ENCODE measurements around the gene PGAP6. TPM values are rescaled to one million over a fixed set of nuclear protein-coding genes. Genes with fewer than 3 reads are reported as not detected.

PGAP6 gene
- polyA plus RNA-seq, 1 of the 3 experiments (the other 2 are of a cell fraction), result 133 TPM

GRCh38 chr16:401468-402348 lies 19.9 kb upstream of the PGAP6 start, which contains the start of gene DECR2 (continued):
- peak; percentile 87 for TF ChIP-seq POLR2AphosphoS5 (IDR thresholded peaks at IDR 0.05; ENCODE audit: low read depth, low read length)
- TF ChIP-seq NFIC (IDR thresholded peaks at IDR 0.05; ENCODE audit: borderline replicate concordance), result no peak
- no peak for TF ChIP-seq FOXJ3 (CRISPR knock-in tag; IDR thresholded peaks at IDR 0.05)
- no peak; the same call in 1 of the 2 replicates for TF ChIP-seq REST (IDR thresholded peaks at IDR 0.05; ENCODE audit: low read depth, low read length)
- 0 out of 2 replicates have a peak, but pooled peaks have one; percentile 8 for TF ChIP-seq TEAD4 (IDR thresholded peaks at IDR 0.05; ENCODE audit: borderline replicate concordance, insufficient read depth)
- TF ChIP-seq USF1 (IDR thresholded peaks at IDR 0.05; ENCODE audit: borderline replicate concordance, low read depth), result peak; percentile 56; the same call in 1 of the 2 replicates
- TF ChIP-seq RXRA (IDR thresholded peaks at IDR 0.05; ENCODE audit: borderline replicate concordance, low read depth), result no peak
- no peak for TF ChIP-seq TCF12 (IDR thresholded peaks at IDR 0.05)

DNA sequence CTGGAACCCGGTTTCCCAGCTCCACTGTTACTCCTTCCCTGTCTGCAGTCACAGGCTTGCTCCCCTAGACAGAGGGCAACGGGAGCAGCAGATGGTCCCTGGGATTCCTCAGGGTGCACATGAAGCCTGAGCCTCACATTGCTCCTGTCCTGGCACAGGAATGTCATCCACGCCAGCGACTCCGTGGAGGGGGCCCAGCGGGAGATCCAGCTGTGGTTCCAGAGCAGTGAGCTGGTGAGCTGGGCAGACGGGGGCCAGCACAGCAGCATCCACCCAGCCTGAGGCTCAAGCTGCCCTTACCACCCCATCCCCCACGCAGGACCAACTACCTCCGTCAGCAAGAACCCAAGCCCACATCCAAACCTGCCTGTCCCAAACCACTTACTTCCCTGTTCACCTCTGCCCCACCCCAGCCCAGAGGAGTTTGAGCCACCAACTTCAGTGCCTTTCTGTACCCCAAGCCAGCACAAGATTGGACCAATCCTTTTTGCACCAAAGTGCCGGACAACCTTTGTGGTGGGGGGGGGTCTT lies 18.3 kb upstream of the PGAP6 start:
- Histone ChIP-seq H3K4me1 (ENCODE audit: control insufficient read depth in 1 of 2, insufficient read depth in 2 of 2, low read depth in 1 of 2, low read length in 1 of 2) (peaks cover 7 to 16% of the 10 kb centered on the region in 2 experiments; a peak in 2 of 4 replicates), H3F3A (replicated peaks; ENCODE audit: insufficient read depth) (peaks cover 53% of the 10 kb centered on the region), H3K27ac (ENCODE audit: low read depth in 2 of 2, low read length in 1 of 2) (no peak overlapping the region; a peak in 1 of 4 replicates), H3K27me3 (ENCODE audit: insufficient read depth) (no peaks in the 10 kb centered on the region), H2AFZ (ENCODE audit: low read depth) (no peak overlapping the region), H3K9ac (no peak overlapping the region), H3K36me3 (replicated peaks in 1 of 2; ENCODE audit: control insufficient read depth in 1 of 2, insufficient read depth in 2 of 2, low read length in 1 of 2) (peaks cover 0 to 17% of the 10 kb centered on the region in 2 experiments), H3K79me2 (ENCODE audit: insufficient read depth) (peaks cover 17% of the 10 kb centered on the region), H3K9me3 (no peaks in the 10 kb centered on the region), H3K9me2 (no peaks in the 10 kb centered on the region), H3K4me2 (peak overlapping the region; percentile 89; the same call in 1 of the 2 replicates), H4K20me1 (ENCODE audit: insufficient read depth) (0 out of 2 replicates have a peak, but pooled peaks cover 10% of the 10 kb centered on the region), H3K4me3 (ENCODE audit: low read depth in 2 of 2, low read length in 1 of 2) (peak overlapping the region in 1 of 2 experiments; percentile 79; a peak in 1 of 4 replicates)
- no peak for DNase-seq
- WGBS (ENCODE audit: low lambda C conversion rate), result 69% methylated on average over 7 of the region's 10 CpGs
- CTCF ChIA-PET, result interaction anchor here (0.9 to 2.8 kb wide), 3 partner anchors 8 to 328 kb away, joined by 3 to 15 read pairs (median 7); partner anchors contain the start of genes RAB11FIP3 and RHBDF1
- POLR2A ChIA-PET, result no interaction called here
- TF ChIP-seq SMC3 (IDR thresholded peaks at IDR 0.05; ENCODE audit: low read depth, low read length), result no peak
- TF ChIP-seq FOXM1 (IDR thresholded peaks at IDR 0.05; ENCODE audit: low read depth), result no peak
- no peak for TF ChIP-seq RFX5 (IDR thresholded peaks at IDR 0.05; ENCODE audit: low read length)
- TF ChIP-seq GABPA (IDR thresholded peaks at IDR 0.05; ENCODE audit: low read depth), result no peak
- TF ChIP-seq YY1 (IDR thresholded peaks at IDR 0.05; ENCODE audit: low read depth), result no peak
- no peak for TF ChIP-seq SIN3A (IDR thresholded peaks at IDR 0.05; ENCODE audit: borderline replicate concordance, low read depth, low read length)
- TF ChIP-seq USF1 (IDR thresholded peaks at IDR 0.05; ENCODE audit: borderline replicate concordance, low read depth), result no peak
- TF ChIP-seq POLR2AphosphoS5 (IDR thresholded peaks at IDR 0.05; ENCODE audit: low read depth, low read length), result no peak
- TF ChIP-seq FOSL2 (IDR thresholded peaks at IDR 0.05; ENCODE audit: borderline replicate concordance, low read depth), result no peak
- no peak for TF ChIP-seq IRF3 (IDR thresholded peaks at IDR 0.05; ENCODE audit: low read depth, low read length)
- TF ChIP-seq ELF1 (IDR thresholded peaks at IDR 0.05), result no peak
- TF ChIP-seq CHD2 (IDR thresholded peaks at IDR 0.05; ENCODE audit: low read length, partially characterized antibody), result no peak
- no peak for TF ChIP-seq FOXJ3 (CRISPR knock-in tag; IDR thresholded peaks at IDR 0.05)

All from SK-N-SH (cell line).